Heart left ventricle (tissue), 16 donors: Measurements from ENCODE around the gene SMC3. TPM values are rescaled to one million over a fixed set of nuclear protein-coding genes. Genes with fewer than 3 reads are reported as not detected.
A peak's percentile ranks its signal among the peaks of the same experiment; 100 is the strongest.

Source experiments
- ATAC-seq, 4 donors: fragments of 200-7000 bp; cut with Tn5 transposase; one replicate each; pipeline ENCODE4 v1.9.1; 2020 to 2022; ENCODE audit warnings: moderate library complexity in 4 of 4, mild to moderate bottlenecking in 3 of 4, moderate number of reproducible peaks in 1 of 4
- DNase-seq, 5 donors: peaks; one replicate each; pipeline ENCODE4 v3.0.0-alpha.2; 2020
- H3K27ac ChIP-seq, 12 donors: fragments of 200-600 bp; sonication (generic) in 4 of 12; one replicate each; pipeline versions ENCODE4 v1.5.0 to v1.8.0; 2016 to 2022; ENCODE audit warnings: mild to moderate bottlenecking in 2 of 12
- H3K27me3 ChIP-seq, 9 donors: fragments of 200-600 bp; sonication (generic) in 2 of 9; one replicate each; pipeline versions ENCODE4 v1.5.1 to v1.8.0; 2016 to 2022; ENCODE audit warnings: mild to moderate bottlenecking in 3 of 9
- H3K36me3 ChIP-seq, 9 donors: fragments of 200-600 bp; sonication (generic) in 2 of 9; one replicate each; pipeline versions ENCODE4 v1.5.0 to v1.8.0; 2018 to 2022; ENCODE audit warnings: mild to moderate bottlenecking in 2 of 9
- H3K4me1 ChIP-seq, 12 donors: fragments of 200-600 bp; sonication (generic) in 4 of 12; one replicate each; pipeline versions ENCODE4 v1.5.0 to v1.8.0; 2016 to 2022; ENCODE audit warnings: mild to moderate bottlenecking in 3 of 12
- H3K4me3 ChIP-seq, 12 donors: fragments of 200-600 bp; sonication (generic) in 4 of 12; one replicate each; pipeline versions ENCODE4 v1.5.0 to v1.8.0; 2017 to 2022; ENCODE audit warnings: mild to moderate bottlenecking in 9 of 12, moderate library complexity in 4 of 12
- H3K9me3 ChIP-seq, 12 donors: fragments of 200-600 bp; sonication (generic) in 4 of 12; one replicate each; pipeline versions ENCODE4 v1.5.0 to v1.8.0; 2016 to 2022; ENCODE audit warnings: mild to moderate bottlenecking in 1 of 12
- CTCF ChIP-seq, 12 donors: fragments of 200-600 bp; sonication (generic) in 4 of 12; IDR thresholded peaks; one replicate each; pipeline versions ENCODE4 v1.5.0 to v1.8.0; 2018 to 2022; ENCODE audit warnings: antibody characterized with exemption in 12 of 12, mild to moderate bottlenecking in 5 of 12
- POLR2A ChIP-seq, 2 donors: fragments of 450-650 bp; IDR thresholded peaks; one replicate each; pipeline ENCODE4 v1.6.1; 2017; ENCODE audit warnings: antibody characterized with exemption in 2 of 2, mild to moderate bottlenecking in 2 of 2, moderate library complexity in 2 of 2
- WGBS, 4 donors: extraction: QIAGEN DNeasy Blood & Tissue Kit in 2 of 4; methylation state at CpG; one replicate each; pipeline versions ENCODE4 v1.1.5 to v1.1.7; 2013 to 2018; 5-methylcytosine and 5-hydroxymethylcytosine counted together
- intact Hi-C, 10 donors: fragments of 100-400 bp; cut with DNase I; formaldehyde crosslinking; loops; one replicate each; pipeline versions ENCODE4 v1.11.1 to v1.14.2; 2022
- polyA plus RNA-seq, 2 donors: library from polyadenylated mRNA; stranded (reverse); fragments of 200-250 nt; gene quantifications; one replicate each; pipeline ENCODE4 v1.2.3, GENCODE V29; 2013
- total RNA-seq, 9 donors: library from RNA; depleted of rRNA in 2 of 9; stranded (reverse); fragments of >200 nt in 2 of 9; fragmentation: NEBNext Ultra II Directional in 3 of 9; extraction: Animal tissue kit (Norgen Biotek cat#: 25700) in 3 of 9; gene quantifications; one replicate each; pipeline versions ENCODE4 v1.1.0 to v1.2.4, GENCODE V29; 2016 to 2023
- donor health status: ischemic (EF 13 %, LVEDD 7.1; RV severe dilation, severe dysfunction).
- donor health status: healthy with polysubstance abuse.
- donor health status: DM: no; HTN: yes; CAD: no.
- donor health status: DM: no; HTN: no; CAD: no.
- donor health status: ischemic (EF 25% LVEDD 6.9; RV normal size, moderate dysfunction).
- donor health status: ischemic (EF 25% LVEDD 5.7; RV mildly dilated, moderate dysfunction).
- donor health status: healthy.
- donor health status: DM: yes; HTN: yes; CAD: no.
- donor health status: ischemic (EF 35%, LVEDD 5.7; RV mildly dilated, moderate dysfunction).
- donor health status: nonischemic (EF 11% LVEDD 7.7; RV severe dilation, severe dysfunction).
- donor health status: DM: yes; HTN: yes; CAD: no.
- donor health status: PGD.
- donor health status: ischemic (EF 29% LVEDD 5.4; RV normal size, mild dysfunction).
- donor health status: nonischemic (EF 23%, LVEDD 6.1; RV moderate dilation, normal function).

SMC3 gene
- total and polyA plus RNA-seq, 11 donors, result 12.0 to 29.2 (median 19.6) TPM

- intact Hi-C loops, result loop anchor here (2.0 to 10.0 kb wide), 10 partner anchors 44 to 411 kb away; partner anchors contain the start of gene DUSP5 (in 3 of the 10)
- H3K9me3 ChIP-seq, result no peaks in the 10 kb centered on the region
- peaks cover 0 to 12% (median 1%) of the 10 kb centered on the region in 12 donors for H3K4me1 ChIP-seq
- DNase-seq (peak in 2 of 5 donors; percentile 17 to 37), ATAC-seq (peak in 3 of 4 donors; percentile 52 to 93 (median 53))
- TF ChIP-seq POLR2A (IDR thresholded peaks at IDR 0.05) (no peak), CTCF (IDR thresholded peaks at IDR 0.05) (peak in 1 of 12 donors; percentile 9)
- H3K27ac ChIP-seq, result peak overlapping the region in 7 of 12 donors; percentile 10 to 75 (median 29)
- WGBS, 4 donors, result 45 to 64% (median 56%) methylated on average over 6 of the region's 6 CpGs
- no peak overlapping the region for H3K4me3 ChIP-seq
- H3K36me3 ChIP-seq, result no peaks in the 10 kb centered on the region
- H3K27me3 ChIP-seq, result peaks cover 0 to 5% (median 0%) of the 10 kb centered on the region in 9 donors
These were observed 21.4 kb upstream of the SMC3 start for GRCh38 chr10:110546077-110546476.

GRCh38 chr10:110546499-110547110 is 20.9 kb upstream of the SMC3 start:
- intact Hi-C loops, result loop anchor here (1.0 to 10.0 kb wide), 13 partner anchors 44 to 412 kb away; partner anchors contain the start of gene DUSP5 (in 3 of the 10)
- H3K36me3 ChIP-seq, result no peaks in the 10 kb centered on the region
- ATAC-seq, result peak in 1 of 4 donors; percentile 27
- peaks cover 0 to 5% (median 0%) of the 10 kb centered on the region in 9 donors for H3K27me3 ChIP-seq
- DNase-seq, result no peak
- H3K9me3 ChIP-seq, result no peaks in the 10 kb centered on the region
- H3K4me1 ChIP-seq, result peaks cover 0 to 12% (median 1%) of the 10 kb centered on the region in 12 donors
- peak overlapping the region in 5 of 12 donors; percentile 10 to 75 (median 29) for H3K27ac ChIP-seq
- no peak overlapping the region for H3K4me3 ChIP-seq
- no peak for TF ChIP-seq POLR2A (IDR thresholded peaks at IDR 0.05)
- TF ChIP-seq CTCF (IDR thresholded peaks at IDR 0.05), result no peak
- 70 to 73% (median 70%) methylated on average over 7 of the region's 7 CpGs for WGBS, 4 donors

GRCh38 chr10:110547139-110547761 is 20.2 kb upstream of the SMC3 start:
- TF ChIP-seq POLR2A (IDR thresholded peaks at IDR 0.05), result no peak
- TF ChIP-seq CTCF (IDR thresholded peaks at IDR 0.05), result peak; percentile 69 to 88 (median 81)
- ATAC-seq (peak; percentile 32 to 63 (median 54)), DNase-seq (no peak)
- H3K36me3 ChIP-seq, result no peaks in the 10 kb centered on the region
- WGBS, 4 donors, result 13 to 16% (median 15%) methylated on average over 8 of the region's 8 CpGs
- H3K4me1 ChIP-seq, result peaks cover 0 to 12% (median 1%) of the 10 kb centered on the region in 12 donors
- H3K4me3 ChIP-seq, result no peak overlapping the region
- H3K27ac ChIP-seq, result peak overlapping the region in 1 of 12 donors; percentile 75
- no peaks in the 10 kb centered on the region for H3K9me3 ChIP-seq
- peaks cover 0 to 8% (median 0%) of the 10 kb centered on the region in 9 donors for H3K27me3 ChIP-seq
- intact Hi-C loops, result loop anchor here (1.0 to 10.0 kb wide), 13 partner anchors 45 to 412 kb away; partner anchors contain the start of gene DUSP5 (in 3 of the 10)

GRCh38 chr10:110548002-110548401 is 19.5 kb upstream of the SMC3 start:
- no peak for DNase-seq
- ATAC-seq, result no peak
- TF ChIP-seq CTCF (IDR thresholded peaks at IDR 0.05) (no peak), POLR2A (IDR thresholded peaks at IDR 0.05) (no peak)

More at GRCh38 chr10:110548002-110548401, 19.5 kb upstream of the SMC3 start:
- peaks cover 0 to 9% (median 0%) of the 10 kb centered on the region in 9 donors for H3K27me3 ChIP-seq
- peaks cover 0 to 12% (median 1%) of the 10 kb centered on the region in 12 donors for H3K4me1 ChIP-seq
- WGBS, 4 donors, result 76 to 79% (median 77%) methylated on average over 5 of the region's 5 CpGs
- no peaks in the 10 kb centered on the region for H3K9me3 ChIP-seq
- intact Hi-C loops, result loop anchor here in 9 of 10 donors (5.0 to 10.0 kb wide), 7 partner anchors 46 to 413 kb away; partner anchors contain the start of gene DUSP5 (in 2 of the 9)
- no peak overlapping the region for H3K27ac ChIP-seq
- H3K4me3 ChIP-seq, result no peak overlapping the region
- H3K36me3 ChIP-seq, result no peaks in the 10 kb centered on the region
